K562 (cell line): ENCODE data around the gene PRR29. TPM values are rescaled to one million over a fixed set of nuclear protein-coding genes. Genes with fewer than 3 reads are reported as not detected.

Experiments used
- FOXK2 ChIP-seq, 2 experiments: fragments of 450-650 bp; IDR thresholded peaks in 1 of 2; conservative IDR thresholded peaks in 1 of 2; 2 replicates each; pipeline ENCODE4 v1.6.1; 2016; ENCODE audit warnings: low read depth in 2 of 2, mild to moderate bottlenecking in 1 of 2
- HDAC3 ChIP-seq: fragments of 450-650 bp; IDR thresholded peaks from 2 replicates; pipeline ENCODE4 v1.6.1; 2018; ENCODE audit warnings: borderline replicate concordance, mild to moderate bottlenecking, moderate library complexity; ENCODE audit not compliant: partially characterized antibody
- PHB2 ChIP-seq: fragments of 450-650 bp; IDR thresholded peaks from 2 replicates; pipeline ENCODE4 v1.6.1; 2017; ENCODE audit warnings: low read depth
- SIN3B ChIP-seq: fragments of 450-650 bp; IDR thresholded peaks from 2 replicates; pipeline ENCODE4 v1.6.1; 2017; ENCODE audit warnings: low read depth, mild to moderate bottlenecking, moderate library complexity
- SMAD4 ChIP-seq: fragments of 250-450 bp; sonication (Bioruptor Pico); conservative IDR thresholded peaks from 2 replicates; pipeline ENCODE4 v1.8.0; 2021; ENCODE audit warnings: inconsistent platforms, mild to moderate bottlenecking, moderate library complexity
- SMARCA4 ChIP-seq: fragments of 450-650 bp; IDR thresholded peaks from 2 replicates; pipeline ENCODE4 v1.6.1; 2016
- SMARCE1 ChIP-seq: fragments of 450-650 bp; IDR thresholded peaks from 2 replicates; pipeline ENCODE4 v1.7.1; 2016; ENCODE audit warnings: mild to moderate bottlenecking
- ZNF584 ChIP-seq: fragments of 200-800 bp; sonication (Bioruptor generic); IDR thresholded peaks from 2 replicates; pipeline ENCODE4 v1.6.1; 2016; ENCODE audit warnings: low read depth, mild to moderate bottlenecking, missing genetic modification characterization, missing compliant biosample characterization
- polyA plus RNA-seq, 8 experiments: library from polyadenylated mRNA; depleted of rRNA in 4 of 8; stranded (reverse) in 5 of 8; unstranded in 3 of 8; fragments of >200 nt; fragmentation: Nextera tagmentation in 2 of 8; fragmentation: Illumina TruSeq in 1 of 8; extraction: Ambion mirVana in 2 of 8; extraction: Trizol in 1 of 8; gene quantifications; 2 replicates each; pipeline versions ENCODE4 v1.2.1 to v1.2.3, GENCODE V29; 2011 to 2014; ENCODE audit warnings: inconsistent platforms in 1 of 8, missing spikeins in 1 of 8
- total RNA-seq, 7 experiments: library from RNA; depleted of rRNA in 6 of 7; stranded (reverse); fragments of >200 nt in 6 of 7; fragmentation: Illumina TruSeq in 2 of 7; extraction: Trizol in 2 of 7; gene quantifications; 2 replicates each; pipeline versions ENCODE4 v1.2.1 to v1.2.3, GENCODE V29; 2011 to 2021; ENCODE audit warnings: low replicate concordance in 1 of 7
- TF ChIP-seq, protein P1 (sequence below): fragments of 150-350 bp; conservative IDR thresholded peaks from 2 replicates; pipeline ENCODE4 v1.6.1; 2014; ENCODE audit warnings: low read length
- TF ChIP-seq, protein P2 (sequence below), 2 experiments: fragments of 150-350 bp in 1 of 2; IDR thresholded peaks; 2 replicates each; pipeline ENCODE4 v1.6.1; 2012 to 2016; ENCODE audit warnings: low read depth in 2 of 2, low read length in 2 of 2, mild to moderate bottlenecking in 1 of 2, moderate library complexity in 1 of 2
- TF ChIP-seq, protein P3 (sequence below): sonication (generic); formaldehyde crosslinking; IDR thresholded peaks from 2 replicates; pipeline ENCODE4 v1.8.0; 2023; ENCODE audit warnings: missing genetic modification reagents, mild to moderate bottlenecking, borderline replicate concordance
- TF ChIP-seq, protein P4 (sequence below): sonication (generic); formaldehyde crosslinking; IDR thresholded peaks from 2 replicates; pipeline ENCODE4 v1.8.0; 2022; ENCODE audit warnings: mild to moderate bottlenecking, low read depth, missing genetic modification reagents
- TF ChIP-seq, protein P5 (sequence below): fragments of 250-450 bp; sonication (Bioruptor Pico); IDR thresholded peaks from 2 replicates; pipeline ENCODE4 v1.9.0; 2021; ENCODE audit warnings: mild to moderate bottlenecking

Gene PRR29
- total and polyA plus RNA-seq, 9 of the 15 experiments (the other 6 are each of a cell fraction or from before 2014, with no cell fraction given), result 0.08 to 0.58 (median 0.15) TPM; not detected in 5

DNA sequence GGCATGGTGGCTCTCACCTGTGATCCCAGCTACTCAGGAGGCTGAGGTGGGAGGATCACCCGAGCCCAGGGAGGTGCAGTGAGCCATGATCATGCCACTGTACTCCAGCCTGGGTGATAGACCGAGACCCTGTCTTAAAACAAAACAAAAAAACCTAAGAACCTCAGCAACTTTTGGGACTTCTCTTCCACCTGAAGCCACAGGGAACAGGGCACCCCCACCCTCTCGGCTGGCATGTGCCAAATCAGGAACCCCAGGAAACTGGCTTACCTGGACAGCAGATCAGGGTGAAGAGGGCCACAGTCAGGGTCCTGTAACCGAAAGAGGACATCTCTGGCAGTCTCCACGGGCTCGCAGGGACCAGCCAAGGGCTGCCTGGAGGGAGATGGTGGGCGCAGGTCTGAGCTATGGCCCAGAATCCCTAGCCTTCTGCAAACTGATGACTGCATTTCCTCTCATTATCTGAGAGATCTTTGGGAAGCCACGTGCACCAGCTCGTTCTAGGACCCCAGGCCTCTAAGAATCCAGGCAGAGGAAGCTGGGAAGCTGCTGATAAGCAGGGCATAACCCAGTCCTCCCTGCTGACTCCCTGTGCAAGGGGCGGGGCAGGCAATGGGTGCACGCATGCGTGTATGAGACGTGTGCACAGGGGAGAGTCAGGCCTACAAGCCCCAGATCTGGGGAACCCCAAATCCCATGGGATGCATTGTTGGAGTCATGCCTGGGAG, 8.4 kb downstream of the PRR29 start (continued):
- TF ChIP-seq HDAC3, result peak; percentile 47
- peak; percentile 92 for TF ChIP-seq SMARCE1
- no peak for TF ChIP-seq PHB2
- TF ChIP-seq, protein P1, sequence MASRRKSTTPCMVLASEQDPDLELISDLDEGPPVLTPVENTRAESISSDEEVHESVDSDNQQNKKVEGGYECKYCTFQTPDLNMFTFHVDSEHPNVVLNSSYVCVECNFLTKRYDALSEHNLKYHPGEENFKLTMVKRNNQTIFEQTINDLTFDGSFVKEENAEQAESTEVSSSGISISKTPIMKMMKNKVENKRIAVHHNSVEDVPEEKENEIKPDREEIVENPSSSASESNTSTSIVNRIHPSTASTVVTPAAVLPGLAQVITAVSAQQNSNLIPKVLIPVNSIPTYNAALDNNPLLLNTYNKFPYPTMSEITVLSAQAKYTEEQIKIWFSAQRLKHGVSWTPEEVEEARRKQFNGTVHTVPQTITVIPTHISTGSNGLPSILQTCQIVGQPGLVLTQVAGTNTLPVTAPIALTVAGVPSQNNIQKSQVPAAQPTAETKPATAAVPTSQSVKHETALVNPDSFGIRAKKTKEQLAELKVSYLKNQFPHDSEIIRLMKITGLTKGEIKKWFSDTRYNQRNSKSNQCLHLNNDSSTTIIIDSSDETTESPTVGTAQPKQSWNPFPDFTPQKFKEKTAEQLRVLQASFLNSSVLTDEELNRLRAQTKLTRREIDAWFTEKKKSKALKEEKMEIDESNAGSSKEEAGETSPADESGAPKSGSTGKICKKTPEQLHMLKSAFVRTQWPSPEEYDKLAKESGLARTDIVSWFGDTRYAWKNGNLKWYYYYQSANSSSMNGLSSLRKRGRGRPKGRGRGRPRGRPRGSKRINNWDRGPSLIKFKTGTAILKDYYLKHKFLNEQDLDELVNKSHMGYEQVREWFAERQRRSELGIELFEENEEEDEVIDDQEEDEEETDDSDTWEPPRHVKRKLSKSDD, result no peak
- TF ChIP-seq, protein P2, sequence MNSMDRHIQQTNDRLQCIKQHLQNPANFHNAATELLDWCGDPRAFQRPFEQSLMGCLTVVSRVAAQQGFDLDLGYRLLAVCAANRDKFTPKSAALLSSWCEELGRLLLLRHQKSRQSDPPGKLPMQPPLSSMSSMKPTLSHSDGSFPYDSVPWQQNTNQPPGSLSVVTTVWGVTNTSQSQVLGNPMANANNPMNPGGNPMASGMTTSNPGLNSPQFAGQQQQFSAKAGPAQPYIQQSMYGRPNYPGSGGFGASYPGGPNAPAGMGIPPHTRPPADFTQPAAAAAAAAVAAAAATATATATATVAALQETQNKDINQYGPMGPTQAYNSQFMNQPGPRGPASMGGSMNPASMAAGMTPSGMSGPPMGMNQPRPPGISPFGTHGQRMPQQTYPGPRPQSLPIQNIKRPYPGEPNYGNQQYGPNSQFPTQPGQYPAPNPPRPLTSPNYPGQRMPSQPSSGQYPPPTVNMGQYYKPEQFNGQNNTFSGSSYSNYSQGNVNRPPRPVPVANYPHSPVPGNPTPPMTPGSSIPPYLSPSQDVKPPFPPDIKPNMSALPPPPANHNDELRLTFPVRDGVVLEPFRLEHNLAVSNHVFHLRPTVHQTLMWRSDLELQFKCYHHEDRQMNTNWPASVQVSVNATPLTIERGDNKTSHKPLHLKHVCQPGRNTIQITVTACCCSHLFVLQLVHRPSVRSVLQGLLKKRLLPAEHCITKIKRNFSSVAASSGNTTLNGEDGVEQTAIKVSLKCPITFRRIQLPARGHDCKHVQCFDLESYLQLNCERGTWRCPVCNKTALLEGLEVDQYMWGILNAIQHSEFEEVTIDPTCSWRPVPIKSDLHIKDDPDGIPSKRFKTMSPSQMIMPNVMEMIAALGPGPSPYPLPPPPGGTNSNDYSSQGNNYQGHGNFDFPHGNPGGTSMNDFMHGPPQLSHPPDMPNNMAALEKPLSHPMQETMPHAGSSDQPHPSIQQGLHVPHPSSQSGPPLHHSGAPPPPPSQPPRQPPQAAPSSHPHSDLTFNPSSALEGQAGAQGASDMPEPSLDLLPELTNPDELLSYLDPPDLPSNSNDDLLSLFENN (IDR thresholded peaks at IDR 0.05; ENCODE audit: low read depth in 2 of 2, low read length in 2 of 2), result peak in 1 of 2 experiments; percentile 63; a peak in 1 of 4 replicates
- TF ChIP-seq SMARCA4, result peak; percentile 91
- TF ChIP-seq, protein P3, sequence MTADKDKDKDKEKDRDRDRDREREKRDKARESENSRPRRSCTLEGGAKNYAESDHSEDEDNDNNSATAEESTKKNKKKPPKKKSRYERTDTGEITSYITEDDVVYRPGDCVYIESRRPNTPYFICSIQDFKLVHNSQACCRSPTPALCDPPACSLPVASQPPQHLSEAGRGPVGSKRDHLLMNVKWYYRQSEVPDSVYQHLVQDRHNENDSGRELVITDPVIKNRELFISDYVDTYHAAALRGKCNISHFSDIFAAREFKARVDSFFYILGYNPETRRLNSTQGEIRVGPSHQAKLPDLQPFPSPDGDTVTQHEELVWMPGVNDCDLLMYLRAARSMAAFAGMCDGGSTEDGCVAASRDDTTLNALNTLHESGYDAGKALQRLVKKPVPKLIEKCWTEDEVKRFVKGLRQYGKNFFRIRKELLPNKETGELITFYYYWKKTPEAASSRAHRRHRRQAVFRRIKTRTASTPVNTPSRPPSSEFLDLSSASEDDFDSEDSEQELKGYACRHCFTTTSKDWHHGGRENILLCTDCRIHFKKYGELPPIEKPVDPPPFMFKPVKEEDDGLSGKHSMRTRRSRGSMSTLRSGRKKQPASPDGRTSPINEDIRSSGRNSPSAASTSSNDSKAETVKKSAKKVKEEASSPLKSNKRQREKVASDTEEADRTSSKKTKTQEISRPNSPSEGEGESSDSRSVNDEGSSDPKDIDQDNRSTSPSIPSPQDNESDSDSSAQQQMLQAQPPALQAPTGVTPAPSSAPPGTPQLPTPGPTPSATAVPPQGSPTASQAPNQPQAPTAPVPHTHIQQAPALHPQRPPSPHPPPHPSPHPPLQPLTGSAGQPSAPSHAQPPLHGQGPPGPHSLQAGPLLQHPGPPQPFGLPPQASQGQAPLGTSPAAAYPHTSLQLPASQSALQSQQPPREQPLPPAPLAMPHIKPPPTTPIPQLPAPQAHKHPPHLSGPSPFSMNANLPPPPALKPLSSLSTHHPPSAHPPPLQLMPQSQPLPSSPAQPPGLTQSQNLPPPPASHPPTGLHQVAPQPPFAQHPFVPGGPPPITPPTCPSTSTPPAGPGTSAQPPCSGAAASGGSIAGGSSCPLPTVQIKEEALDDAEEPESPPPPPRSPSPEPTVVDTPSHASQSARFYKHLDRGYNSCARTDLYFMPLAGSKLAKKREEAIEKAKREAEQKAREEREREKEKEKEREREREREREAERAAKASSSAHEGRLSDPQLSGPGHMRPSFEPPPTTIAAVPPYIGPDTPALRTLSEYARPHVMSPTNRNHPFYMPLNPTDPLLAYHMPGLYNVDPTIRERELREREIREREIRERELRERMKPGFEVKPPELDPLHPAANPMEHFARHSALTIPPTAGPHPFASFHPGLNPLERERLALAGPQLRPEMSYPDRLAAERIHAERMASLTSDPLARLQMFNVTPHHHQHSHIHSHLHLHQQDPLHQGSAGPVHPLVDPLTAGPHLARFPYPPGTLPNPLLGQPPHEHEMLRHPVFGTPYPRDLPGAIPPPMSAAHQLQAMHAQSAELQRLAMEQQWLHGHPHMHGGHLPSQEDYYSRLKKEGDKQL (CRISPR knock-in tag), result no peak
- TF ChIP-seq SMAD4, result 0 out of 2 replicates have a peak, but pooled peaks have one; percentile 57
- TF ChIP-seq SIN3B, result no peak
- TF ChIP-seq, protein P4, sequence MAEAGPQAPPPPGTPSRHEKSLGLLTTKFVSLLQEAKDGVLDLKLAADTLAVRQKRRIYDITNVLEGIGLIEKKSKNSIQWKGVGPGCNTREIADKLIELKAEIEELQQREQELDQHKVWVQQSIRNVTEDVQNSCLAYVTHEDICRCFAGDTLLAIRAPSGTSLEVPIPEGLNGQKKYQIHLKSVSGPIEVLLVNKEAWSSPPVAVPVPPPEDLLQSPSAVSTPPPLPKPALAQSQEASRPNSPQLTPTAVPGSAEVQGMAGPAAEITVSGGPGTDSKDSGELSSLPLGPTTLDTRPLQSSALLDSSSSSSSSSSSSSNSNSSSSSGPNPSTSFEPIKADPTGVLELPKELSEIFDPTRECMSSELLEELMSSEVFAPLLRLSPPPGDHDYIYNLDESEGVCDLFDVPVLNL, result no peak
- peak; percentile 79; the same call in 1 of the 2 replicates for TF ChIP-seq ZNF584 (CRISPR knock-in tag)
- TF ChIP-seq, protein P5, sequence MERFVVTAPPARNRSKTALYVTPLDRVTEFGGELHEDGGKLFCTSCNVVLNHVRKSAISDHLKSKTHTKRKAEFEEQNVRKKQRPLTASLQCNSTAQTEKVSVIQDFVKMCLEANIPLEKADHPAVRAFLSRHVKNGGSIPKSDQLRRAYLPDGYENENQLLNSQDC (CRISPR knock-in tag), result no peak
- TF ChIP-seq FOXK2 (conservative IDR thresholded peaks at IDR 0.05 in 1 of 2, IDR thresholded peaks at IDR 0.05 in 1 of 2; ENCODE audit: low read depth in 2 of 2), result peak in 1 of 2 experiments; percentile 53; a peak in 3 of 4 replicates
